DMS153 (cell line): ENCODE data around the gene KCP.

Experiments used
- DNase-seq: peaks from one replicate; lab custom pipeline; 2025; lab: John Stamatoyannopoulos, UW

Gene KCP

GRCh38 chr7:128827971-128828711 lies 82.4 kb downstream of the KCP start:
- DNase-seq = no peak

GRCh38 chr7:128827248-128827958 lies 83.1 kb downstream of the KCP start:
- no peak for DNase-seq

- DNase-seq = no peak
Observed at GRCh38 chr7:128826916-128827247, 83.6 kb downstream of the KCP start.
